A549 (cell line): Measurements from ENCODE around the gene CHRNB2. TPM values are rescaled to one million over a fixed set of nuclear protein-coding genes. Genes with fewer than 3 reads are reported as not detected.

Experiments
- ATAC-seq, 2 experiments: fragments of 200-7000 bp in 1 of 2; fragments of >200 bp in 1 of 2; cut with Nextera tagmentation in 1 of 2; cut with Tn5 transposase in 1 of 2; 3 replicates each; pipeline versions ENCODE4 v1.8.0 to v1.9.1; 2018 to 2020; ENCODE audit warnings: mild to moderate bottlenecking in 1 of 2, moderate library complexity in 1 of 2
- CTCF ChIA-PET: fragments of 300-600 bp; sonication (Branson Sonifier 250); formaldehyde crosslinking; extraction: SDS; loops from one replicate; lab custom pipeline; 2021; ENCODE audit warnings: antibody characterized with exemption, inconsistent platforms; lab: Yijun Ruan, JAX
- POLR2A ChIA-PET: fragments of 350-600 bp; formaldehyde crosslinking; extraction: SDS; loops from one replicate; lab custom pipeline; 2021; ENCODE audit warnings: antibody characterized with exemption, inconsistent platforms; lab: Yijun Ruan, JAX
- DNase-seq, 2 experiments: peaks; one replicate each; pipeline versions ENCODE4 v3.0.0 to v3.0.0-alpha.2; 2011 to 2016; ENCODE audit warnings: low read depth in 1 of 2, low spot score in 1 of 2
- FAIRE-seq: peaks from 2 replicates; lab custom pipeline; 2011; peaks lifted over from hg19 to GRCh38; lab: Jason Lieb, UNC
- H3K27ac ChIP-seq, 2 experiments: fragments of >200 bp; sonication (Bioruptor Twin); formaldehyde crosslinking; 3 replicates each; pipeline ENCODE4 v1.5.1; 2016 to 2017
- H3K4me1 ChIP-seq: fragments of >200 bp; sonication (Bioruptor Twin); formaldehyde crosslinking; 3 replicates; pipeline ENCODE4 v1.6.1; 2016
- H3K4me2 ChIP-seq: fragments of >200 bp; sonication (Bioruptor Twin); formaldehyde crosslinking; 3 replicates; pipeline ENCODE4 v1.6.1; 2016
- H3K4me3 ChIP-seq: fragments of >200 bp; sonication (Bioruptor Twin); formaldehyde crosslinking; 3 replicates; pipeline ENCODE4 v1.5.1; 2016
- H3K9me3 ChIP-seq: fragments of >200 bp; sonication (Bioruptor Twin); formaldehyde crosslinking; 3 replicates; pipeline ENCODE4 v1.6.1; 2016
- BHLHE40 ChIP-seq: IDR thresholded peaks from 2 replicates; pipeline ENCODE4 v1.6.1; 2012; ENCODE audit warnings: low read depth, low read length, inconsistent platforms
- CBX8 ChIP-seq: fragments of 200-600 bp; sonication (generic); IDR thresholded peaks from 2 replicates; pipeline ENCODE4 v1.6.1; 2016
- CHD2 ChIP-seq: fragments of 150-350 bp; IDR thresholded peaks from 2 replicates; pipeline ENCODE4 v1.6.1; 2014; ENCODE audit warnings: low read length; ENCODE audit not compliant: partially characterized antibody
- CTCF ChIP-seq: fragments of >200 bp; sonication (Bioruptor Twin); formaldehyde crosslinking; IDR thresholded peaks from 3 replicates; pipeline ENCODE4 v1.5.1; 2016
- E2F6 ChIP-seq: IDR thresholded peaks from 2 replicates; pipeline ENCODE4 v1.6.1; 2012; ENCODE audit warnings: low read depth, borderline replicate concordance
- EHMT2 ChIP-seq: fragments of 200-600 bp; sonication (generic); IDR thresholded peaks from 2 replicates; pipeline ENCODE4 v1.6.1; 2016; ENCODE audit warnings: antibody characterized with exemption, low read depth, mild to moderate bottlenecking, moderate library complexity
- ESRRA ChIP-seq: fragments of 150-350 bp; IDR thresholded peaks from 2 replicates; pipeline ENCODE4 v1.6.1; 2014; ENCODE audit warnings: mild to moderate bottlenecking, low read length, borderline replicate concordance
- FOSL2 ChIP-seq, 2 experiments: fragments of 450-650 bp in 1 of 2; fragments of >200 bp in 1 of 2; sonication (Bioruptor Twin) in 1 of 2; formaldehyde crosslinking; IDR thresholded peaks; 2 replicates each; pipeline versions ENCODE4 v1.5.0 to v1.6.1; 2016 to 2020; ENCODE audit warnings: mild to moderate bottlenecking in 1 of 2, moderate library complexity in 1 of 2
- FOXS1 ChIP-seq: fragments of 250-450 bp; sonication (Bioruptor Pico); IDR thresholded peaks from 2 replicates; pipeline ENCODE4 v1.5.0; 2020; ENCODE audit warnings: mild to moderate bottlenecking, moderate library complexity
- HOXA7 ChIP-seq: fragments of 250-450 bp; sonication (Bioruptor Pico); IDR thresholded peaks from 2 replicates; pipeline ENCODE4 v1.5.0; 2020; ENCODE audit warnings: mild to moderate bottlenecking, moderate library complexity
- JUNB ChIP-seq: fragments of >200 bp; sonication (Bioruptor Twin); formaldehyde crosslinking; IDR thresholded peaks from 2 replicates; pipeline ENCODE4 v1.6.1; 2016
- KDM1A ChIP-seq: fragments of 200-600 bp; sonication (generic); IDR thresholded peaks from 2 replicates; pipeline ENCODE4 v1.6.1; 2016; ENCODE audit warnings: low read depth, mild to moderate bottlenecking
- MAFK ChIP-seq: fragments of 450-650 bp; IDR thresholded peaks from 2 replicates; pipeline ENCODE4 v1.6.1; 2014; ENCODE audit not compliant: partially characterized antibody
- NFE2L2 ChIP-seq: fragments of 150-350 bp; conservative IDR thresholded peaks from 2 replicates; pipeline ENCODE4 v1.6.1; 2014; ENCODE audit warnings: low read length
- PBX3 ChIP-seq: IDR thresholded peaks from 2 replicates; pipeline ENCODE4 v1.6.1; 2012
- PHF8 ChIP-seq: fragments of 200-600 bp; sonication (generic); IDR thresholded peaks from 2 replicates; pipeline ENCODE4 v1.6.1; 2016; ENCODE audit warnings: low read depth, mild to moderate bottlenecking, antibody characterized with exemption, moderate library complexity, borderline replicate concordance
- POLR2A ChIP-seq: IDR thresholded peaks from 2 replicates; pipeline ENCODE4 v1.6.1; 2012; ENCODE audit warnings: mild to moderate bottlenecking, low read length
- RAD21 ChIP-seq, 2 experiments: fragments of >200 bp in 1 of 2; sonication (Bioruptor Twin) in 1 of 2; formaldehyde crosslinking in 1 of 2; IDR thresholded peaks in 1 of 2; conservative IDR thresholded peaks in 1 of 2; 2 replicates in 1 of 2; 3 replicates in 1 of 2; pipeline ENCODE4 v1.6.1; 2012 to 2018; ENCODE audit warnings: inconsistent platforms in 1 of 2
- REST ChIP-seq: fragments of 200-600 bp; sonication (generic); IDR thresholded peaks from 2 replicates; pipeline ENCODE4 v1.6.1; 2016; ENCODE audit warnings: antibody characterized with exemption, mild to moderate bottlenecking, moderate library complexity
- SMC3 ChIP-seq: fragments of >200 bp; sonication (Bioruptor Twin); formaldehyde crosslinking; IDR thresholded peaks from 3 replicates; pipeline ENCODE4 v1.6.1; 2018; ENCODE audit warnings: inconsistent platforms
- SREBF2 ChIP-seq: fragments of 450-650 bp; IDR thresholded peaks from 2 replicates; pipeline ENCODE4 v1.6.1; 2014; ENCODE audit warnings: mild to moderate bottlenecking, moderate library complexity
- TFCP2L1 ChIP-seq: fragments of 250-450 bp; sonication (Bioruptor Pico); IDR thresholded peaks from 2 replicates; pipeline ENCODE4 v1.5.0; 2021; ENCODE audit warnings: mild to moderate bottlenecking
- USF2 ChIP-seq: fragments of 450-650 bp; IDR thresholded peaks from 2 replicates; pipeline ENCODE4 v1.6.1; 2014; ENCODE audit warnings: antibody characterized with exemption
- ZC3H11A ChIP-seq: fragments of 450-650 bp; IDR thresholded peaks from 2 replicates; pipeline ENCODE4 v1.6.1; 2014; ENCODE audit warnings: antibody characterized with exemption, mild to moderate bottlenecking
- ZSCAN20 ChIP-seq: fragments of 250-450 bp; sonication (Bioruptor Pico); IDR thresholded peaks from 2 replicates; pipeline ENCODE4 v1.8.0; 2022; ENCODE audit warnings: mild to moderate bottlenecking, moderate library complexity
- WGBS: methylation state at CpG from one replicate; pipeline ENCODE4 v1.1.6; 2017; ENCODE audit errors: missing lambda C conversion rate; 5-methylcytosine and 5-hydroxymethylcytosine counted together
- polyA plus RNA-seq, 4 experiments: library from polyadenylated mRNA; depleted of rRNA in 3 of 4; stranded (reverse); fragments of >200 nt; fragmentation: RNase III in 1 of 4; extraction: RNeasy Plus Mini Kit Qiagen cat#74134 plus additional on column Dnase treatment in 1 of 4; gene quantifications; 2 replicates in 3 of 4; 3 replicates in 1 of 4; pipeline ENCODE4 v1.2.3, GENCODE V29; 2011 to 2017

Gene CHRNB2
- polyA plus RNA-seq, 2 of the 4 experiments (the other 2 are of a cell fraction) = 0.21 TPM

GRCh38 chr1:154541231-154541630, 26.3 kb upstream of the CHRNB2 start:
- 44% methylated on average over 6 of the region's 6 CpGs for WGBS
- Histone ChIP-seq H3K4me2 (no peak overlapping the region), H3K4me1 (no peaks in the 10 kb centered on the region), H3K4me3 (no peak overlapping the region), H3K27ac (no peak overlapping the region), H3K9me3 (no peaks in the 10 kb centered on the region)
- DNase-seq (no peak), ATAC-seq (0 out of 6 replicates have a peak, but pooled peaks of 1 of the 2 experiments have one; percentile 4), FAIRE-seq (no peak)
- ChIA-PET CTCF (interaction anchor here (1.0 to 4.8 kb wide), 2 partner anchors 58 to 61 kb away, joined by 3 to 29 read pairs; no protein-coding TSS in a partner anchor), POLR2A (no interaction called here)
- TF ChIP-seq EHMT2 (no peak), PHF8 (no peak), FOXS1 (CRISPR knock-in tag) (no peak), E2F6 (no peak), CTCF (no peak), NFE2L2 (no peak), CBX8 (no peak)

- DNase-seq (peak; percentile 81 to 90), ATAC-seq (peak; percentile 91 to 95), FAIRE-seq (no peak)
- CTCF ChIA-PET = interaction anchor here (0.6 to 7.1 kb wide), 60 partner anchors 9 to 578 kb away, joined by 3 to 79 read pairs (median 4); partner anchors contain the start of genes ATP8B2, CHRNB2, CREB3L4 and UBE2Q1
- peaks cover 21% of the 10 kb centered on the region for H3K4me1 ChIP-seq
- no peak overlapping the region for H3K4me2 ChIP-seq
- no peak overlapping the region for H3K4me3 ChIP-seq
- H3K9me3 ChIP-seq = no peaks in the 10 kb centered on the region
- H3K27ac ChIP-seq = no peak overlapping the region
- POLR2A ChIA-PET = interaction anchor here (1.2 kb wide), 2 partner anchors 66 to 556 kb away, joined by 3 read pairs; no protein-coding TSS in a partner anchor
- WGBS = 46% methylated on average over 13 of the region's 13 CpGs
- TF ChIP-seq CHD2 (no peak), POLR2A (no peak), NFE2L2 (no peak), ZSCAN20 (CRISPR knock-in tag) (no peak), BHLHE40 (no peak), FOXS1 (CRISPR knock-in tag) (no peak), PBX3 (no peak), RAD21 (conservative IDR thresholded peaks at IDR 0.05 in 1 of 2, IDR thresholded peaks at IDR 0.05 in 1 of 2) (peak; percentile 85 to 88), ESRRA (no peak), USF2 (no peak), CTCF (peak; percentile 79), REST (no peak), TFCP2L1 (no peak), ZC3H11A (no peak), FOSL2 (IDR thresholded peaks at IDR 0.05) (no peak), FOSL2 (CRISPR knock-in tag; IDR thresholded peaks at IDR 0.05) (no peak), SMC3 (peak; percentile 72), KDM1A (no peak), JUNB (no peak), MAFK (no peak), HOXA7 (CRISPR knock-in tag) (no peak), SREBF2 (no peak)
These were observed 21.1 kb upstream of the CHRNB2 start for GRCh38 chr1:154546264-154547063.
